ENCODE results near the gene RPRD1B. TPM values are rescaled to one million over a fixed set of nuclear protein-coding genes. Genes with fewer than 3 reads are reported as not detected.

RPRD1B gene
- total RNA-seq (2022; extraction: Qiagen RNA extraction; ENCODE audit: low read depth), result 22.7 to 28.1 TPM (median 26.2 TPM) in 5 replicates

GRCh38 chr20:38033330-38034107, at the start of gene RPRD1B, which contains the start of gene TTI1:
RPRD1B (plus strand) TSS chr20:38033746; CDS start chr20:38033948, 202 bp downstream.
TTI1 (minus strand) TSS chr20:38033456; CDS start chr20:38013816, 19,640 bp downstream.

Other genes with a start within 250 kb of the RPRD1B start
- gene VSTM2L, start 130.6 kb upstream of the RPRD1B start, total RNA-seq (2022; extraction: Qiagen RNA extraction; ENCODE audit: low read depth), result 5.8 to 9.3 TPM (median 6.3 TPM) in 5 replicates
- gene TTI1, start 290 bp upstream of the RPRD1B start, total RNA-seq (2022; extraction: Qiagen RNA extraction; ENCODE audit: low read depth), result 19.7 to 24.8 TPM (median 22.8 TPM) in 5 replicates
- 313 to 490 TPM (median 410 TPM) in 5 replicates for gene TGM2, start 131.5 kb downstream of the RPRD1B start, total RNA-seq (2022; extraction: Qiagen RNA extraction; ENCODE audit: low read depth)
- 0.07 to 0.28 TPM (median 0.19 TPM) in 5 replicates for gene KIAA1755, start 227.0 kb downstream of the RPRD1B start, total RNA-seq (2022; extraction: Qiagen RNA extraction; ENCODE audit: low read depth)